HG03045 (cell line): ENCODE data around the gene SH2D3A.

Source experiments
- ATAC-seq: cut with Tn5 transposase; IDR thresholded peaks from one replicate; pipeline ENCODE4 v1.9.1; 2021; ENCODE audit warnings: mild to moderate bottlenecking, moderate library complexity; ENCODE audit not compliant: unreplicated experiment

Gene SH2D3A

GRCh38 chr19:6723738-6724137, 43.5 kb downstream of the SH2D3A start:
- no peak for ATAC-seq

DNA sequence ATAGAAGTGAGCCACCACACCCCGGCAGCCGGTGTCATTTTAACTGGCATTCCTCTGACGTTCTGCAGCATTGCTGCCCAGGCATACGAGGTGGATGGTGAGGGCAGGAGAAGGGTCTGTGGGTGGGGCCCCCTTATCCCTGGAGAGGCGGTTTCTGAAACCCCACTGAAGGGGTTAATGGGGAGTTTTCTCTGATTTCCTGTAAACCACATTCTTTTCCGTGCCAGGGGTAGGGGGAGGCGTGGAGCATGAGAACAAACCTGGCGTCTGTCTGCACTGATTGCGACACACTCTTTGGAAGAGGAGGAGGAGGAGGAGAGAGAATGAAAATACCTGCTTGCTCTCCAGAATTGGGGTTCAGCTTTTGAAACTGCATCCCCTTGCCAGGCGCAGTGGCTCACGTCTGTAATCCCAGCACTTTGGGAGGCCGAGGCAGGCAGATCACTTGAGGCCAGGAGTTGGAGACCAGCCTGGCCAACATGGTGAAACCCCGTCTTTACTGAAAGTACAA, 44.1 kb downstream of the SH2D3A start:
- no peak for ATAC-seq

GRCh38 chr19:6721773-6722172, 45.5 kb downstream of the SH2D3A start:
- ATAC-seq, result no peak

GRCh38 chr19:6721138-6721474, 46.1 kb downstream of the SH2D3A start:
- ATAC-seq, result no peak

- no peak for ATAC-seq
These were observed 46.7 kb downstream of the SH2D3A start, which contains the start of gene C3 for GRCh38 chr19:6720369-6721137. Gene C3, minus strand, starts transcription at chr19:6720650. Its CDS starts 61 bp downstream, at chr19:6720589.

DNA sequence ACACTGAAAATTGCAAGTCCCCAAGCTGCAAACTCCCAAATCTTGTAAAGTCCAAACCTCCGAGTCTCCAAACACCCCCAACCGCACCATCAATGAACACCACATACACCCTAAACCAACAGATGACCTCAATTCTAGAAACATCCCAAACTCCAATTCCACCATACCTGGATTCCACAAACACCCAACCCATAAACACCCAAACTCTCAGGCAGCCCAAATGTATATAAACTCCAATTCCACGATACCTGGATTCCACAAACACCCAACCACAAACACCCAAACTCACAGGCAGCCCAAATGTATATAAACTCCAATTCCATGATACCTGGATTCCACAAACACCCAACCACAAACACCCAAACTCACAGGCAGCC, 47.3 kb downstream of the SH2D3A start:
- no peak for ATAC-seq

GRCh38 chr19:6719540-6719861, 47.7 kb downstream of the SH2D3A start:
- ATAC-seq, result no peak

- no peak for ATAC-seq
These were observed 48.3 kb downstream of the SH2D3A start for GRCh38 chr19:6718741-6719539.

DNA sequence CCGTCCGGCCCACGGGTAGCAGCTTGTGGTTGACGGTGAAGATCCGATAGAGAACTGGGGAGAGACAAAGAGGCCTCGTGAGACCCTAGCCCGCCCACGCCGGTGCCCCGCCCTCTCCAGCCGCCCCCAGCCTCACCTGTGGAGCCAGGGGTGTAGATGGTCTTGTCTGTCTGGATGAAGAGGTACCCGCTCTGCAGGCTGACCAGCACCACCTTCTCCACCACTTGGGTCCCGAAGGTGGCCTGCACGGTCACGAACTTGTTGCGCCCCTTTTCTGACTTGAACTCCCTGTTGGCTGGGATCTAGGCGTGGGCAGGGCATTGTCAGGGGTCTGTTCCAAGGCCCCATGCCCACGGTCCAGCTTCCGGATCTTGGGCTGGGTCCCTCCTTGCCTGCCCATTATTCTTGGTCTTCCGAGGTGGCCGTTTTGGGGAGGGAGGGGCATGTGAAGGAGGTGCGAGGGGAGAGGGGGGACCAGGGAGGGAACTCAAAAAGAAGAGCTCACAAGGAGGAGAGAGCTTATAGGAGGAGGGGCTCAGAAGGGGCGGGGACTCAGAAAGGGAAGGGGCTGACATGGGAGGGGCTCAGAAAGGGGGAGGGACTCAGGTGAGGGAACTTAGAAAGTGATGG, 49.0 kb downstream of the SH2D3A start:
- ATAC-seq, result no peak

- no peak for ATAC-seq
These were observed 49.7 kb downstream of the SH2D3A start for GRCh38 chr19:6717441-6717971.

DNA sequence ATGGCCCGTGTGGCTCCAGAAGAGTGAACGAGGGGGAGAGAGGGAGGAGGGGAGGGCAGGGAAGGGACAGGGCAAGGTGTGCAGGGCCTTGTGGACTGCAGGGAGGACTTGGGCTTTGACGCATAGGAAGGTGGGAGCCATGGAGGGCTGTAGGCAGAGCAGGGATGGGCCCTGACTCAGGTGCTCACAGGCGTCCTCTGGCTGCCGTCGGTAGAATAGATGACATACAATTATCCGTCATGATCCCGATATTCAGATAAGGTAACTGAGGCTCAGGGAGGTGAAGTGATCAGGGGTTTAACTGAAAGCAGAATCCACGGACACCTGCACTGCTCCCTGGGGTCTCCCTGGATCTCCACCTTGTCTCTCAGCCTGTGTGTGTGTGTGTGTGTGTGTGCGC, 50.2 kb downstream of the SH2D3A start:
- no peak for ATAC-seq

- no peak for ATAC-seq
These were observed 50.6 kb downstream of the SH2D3A start for GRCh38 chr19:6716610-6716970.

GRCh38 chr19:6714749-6715555, 52.3 kb downstream of the SH2D3A start:
- ATAC-seq, result no peak

- no peak for ATAC-seq
These were observed 53.2 kb downstream of the SH2D3A start for GRCh38 chr19:6713773-6714692.

GRCh38 chr19:6712692-6713670, 54.3 kb downstream of the SH2D3A start:
- ATAC-seq, result no peak

- no peak for ATAC-seq
These were observed 55.0 kb downstream of the SH2D3A start for GRCh38 chr19:6712231-6712630.

- no peak for ATAC-seq
These were observed 55.6 kb downstream of the SH2D3A start for GRCh38 chr19:6711605-6712004.

DNA sequence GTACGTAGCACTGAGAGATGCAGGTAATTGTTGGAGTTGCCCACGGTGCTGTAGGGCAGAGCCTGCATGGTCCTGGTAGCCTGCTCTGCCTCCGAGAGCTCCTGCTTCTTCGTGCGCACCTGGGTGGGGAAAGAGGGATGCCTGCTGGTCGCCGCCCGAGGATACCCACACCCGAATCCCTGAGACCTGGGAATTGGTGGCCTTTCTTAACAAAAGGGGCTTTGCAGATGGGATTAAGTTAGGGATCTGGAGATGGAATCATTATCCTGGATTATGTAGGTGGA, 56.2 kb downstream of the SH2D3A start:
- ATAC-seq, result no peak
